Measurements from ENCODE around the gene PIP5K1A. TPM values are rescaled to one million over a fixed set of nuclear protein-coding genes. Genes with fewer than 3 reads are reported as not detected.

The PIP5K1A gene
- total and polyA plus RNA-seq, 9 of the 15 experiments (the other 6 are each of a cell fraction or from before 2014, with no cell fraction given) = 1.9 to 42.4 (median 18.8) TPM

DNA sequence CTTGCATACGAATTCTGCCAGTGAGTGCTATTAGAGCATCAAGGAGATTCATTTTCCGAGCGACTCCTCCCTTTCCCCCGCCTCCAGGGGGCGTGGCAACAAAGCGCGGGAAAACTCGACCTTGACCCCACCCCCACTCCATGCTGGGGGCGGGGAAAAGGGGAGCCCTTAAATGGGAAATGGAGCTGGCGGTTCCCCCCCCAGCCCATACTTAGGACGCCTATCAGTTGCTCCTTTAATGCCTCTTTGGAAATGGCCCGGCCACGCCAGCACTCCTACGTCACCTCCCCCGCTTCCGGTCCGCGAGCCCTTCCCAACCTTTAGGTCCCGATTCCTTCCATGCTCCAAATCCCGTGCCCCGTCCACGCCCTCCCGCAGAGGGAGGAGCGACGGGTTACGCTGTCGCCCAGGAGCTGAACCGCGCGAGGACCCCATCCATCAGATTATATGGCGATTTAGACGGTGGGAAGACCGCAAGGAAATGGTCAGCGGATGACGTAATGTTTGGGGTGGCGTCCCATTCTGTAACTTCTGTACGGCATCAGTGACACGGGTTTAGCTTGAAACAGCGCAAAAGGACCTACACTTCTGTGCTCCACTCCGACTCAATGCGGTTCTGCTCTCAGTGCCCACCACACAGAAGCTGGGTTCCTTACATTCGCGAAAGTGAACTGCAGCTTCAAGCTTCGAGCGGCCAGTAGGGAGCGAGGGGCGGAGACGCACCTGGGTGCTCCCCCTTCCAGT is 83.0 kb downstream of the PIP5K1A start (continued):
- TF ChIP-seq, protein P1, sequence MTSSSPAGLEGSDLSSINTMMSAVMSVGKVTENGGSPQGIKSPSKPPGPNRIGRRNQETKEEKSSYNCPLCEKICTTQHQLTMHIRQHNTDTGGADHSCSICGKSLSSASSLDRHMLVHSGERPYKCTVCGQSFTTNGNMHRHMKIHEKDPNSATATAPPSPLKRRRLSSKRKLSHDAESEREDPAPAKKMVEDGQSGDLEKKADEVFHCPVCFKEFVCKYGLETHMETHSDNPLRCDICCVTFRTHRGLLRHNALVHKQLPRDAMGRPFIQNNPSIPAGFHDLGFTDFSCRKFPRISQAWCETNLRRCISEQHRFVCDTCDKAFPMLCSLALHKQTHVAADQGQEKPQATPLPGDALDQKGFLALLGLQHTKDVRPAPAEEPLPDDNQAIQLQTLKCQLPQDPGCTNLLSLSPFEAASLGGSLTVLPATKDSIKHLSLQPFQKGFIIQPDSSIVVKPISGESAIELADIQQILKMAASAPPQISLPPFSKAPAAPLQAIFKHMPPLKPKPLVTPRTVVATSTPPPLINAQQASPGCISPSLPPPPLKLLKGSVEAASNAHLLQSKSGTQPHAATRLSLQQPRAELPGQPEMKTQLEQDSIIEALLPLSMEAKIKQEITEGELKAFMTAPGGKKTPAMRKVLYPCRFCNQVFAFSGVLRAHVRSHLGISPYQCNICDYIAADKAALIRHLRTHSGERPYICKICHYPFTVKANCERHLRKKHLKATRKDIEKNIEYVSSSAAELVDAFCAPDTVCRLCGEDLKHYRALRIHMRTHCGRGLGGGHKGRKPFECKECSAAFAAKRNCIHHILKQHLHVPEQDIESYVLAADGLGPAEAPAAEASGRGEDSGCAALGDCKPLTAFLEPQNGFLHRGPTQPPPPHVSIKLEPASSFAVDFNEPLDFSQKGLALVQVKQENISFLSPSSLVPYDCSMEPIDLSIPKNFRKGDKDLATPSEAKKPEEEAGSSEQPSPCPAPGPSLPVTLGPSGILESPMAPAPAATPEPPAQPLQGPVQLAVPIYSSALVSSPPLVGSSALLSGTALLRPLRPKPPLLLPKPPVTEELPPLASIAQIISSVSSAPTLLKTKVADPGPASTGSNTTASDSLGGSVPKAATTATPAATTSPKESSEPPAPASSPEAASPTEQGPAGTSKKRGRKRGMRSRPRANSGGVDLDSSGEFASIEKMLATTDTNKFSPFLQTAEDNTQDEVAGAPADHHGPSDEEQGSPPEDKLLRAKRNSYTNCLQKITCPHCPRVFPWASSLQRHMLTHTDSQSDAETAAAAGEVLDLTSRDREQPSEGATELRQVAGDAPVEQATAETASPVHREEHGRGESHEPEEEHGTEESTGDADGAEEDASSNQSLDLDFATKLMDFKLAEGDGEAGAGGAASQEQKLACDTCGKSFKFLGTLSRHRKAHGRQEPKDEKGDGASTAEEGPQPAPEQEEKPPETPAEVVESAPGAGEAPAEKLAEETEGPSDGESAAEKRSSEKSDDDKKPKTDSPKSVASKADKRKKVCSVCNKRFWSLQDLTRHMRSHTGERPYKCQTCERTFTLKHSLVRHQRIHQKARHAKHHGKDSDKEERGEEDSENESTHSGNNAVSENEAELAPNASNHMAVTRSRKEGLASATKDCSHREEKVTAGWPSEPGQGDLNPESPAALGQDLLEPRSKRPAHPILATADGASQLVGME (CRISPR knock-in tag; IDR thresholded peaks at IDR 0.05) = 0 out of 2 replicates have a peak, but pooled peaks have one; percentile 83
- no peak for TF ChIP-seq DACH1 (IDR thresholded peaks at IDR 0.05; ENCODE audit: partially characterized antibody)
- TF ChIP-seq BHLHE40 (IDR thresholded peaks at IDR 0.05; ENCODE audit: low read length) = peak; percentile 87
- TF ChIP-seq ARNT (IDR thresholded peaks at IDR 0.05) = peak in 1 of 2 experiments; percentile 87; a peak in 1 of 4 replicates
- TF ChIP-seq CHD7 (IDR thresholded peaks at IDR 0.05; ENCODE audit: low read depth, low read length) = no peak
- TF ChIP-seq CHD1 (IDR thresholded peaks at IDR 0.05; ENCODE audit: low read length) = peak; percentile 95
- TF ChIP-seq FOSL1 (tag; conservative IDR thresholded peaks at IDR 0.05) = peak; percentile 80
- TF ChIP-seq CREB3L1 (IDR thresholded peaks at IDR 0.05; ENCODE audit: borderline replicate concordance, low read depth) = peak; percentile 98

Data from K562 (cell line).